Activated naive CD8-positive, alpha-beta T cell treated with anti-CD3 and anti-CD28 coated beads, Interleukin-2, amount 10 ng/mL, durations not matched to agents 7 days and 5 days (primary cell): ENCODE data around the gene RYR1. TPM values are rescaled to one million over a fixed set of nuclear protein-coding genes. Genes with fewer than 3 reads are reported as not detected.
"Not testable (repeated sequence)": the region's sequence is repeated elsewhere in the genome, so short reads cannot be mapped to it uniquely, and the experiment has no call there.

ENCODE experiments used
- ATAC-seq: fragments of 150-1000 bp; cut with Tn5 transposase; one replicate; pipeline ENCODE4 v1.10.0; 2021; ENCODE audit warnings: low read depth, moderate library complexity
- POLR2A ChIA-PET: fragments of 350-600 bp; sonication (Branson Sonifier 250); formaldehyde crosslinking; loops from one replicate; lab custom pipeline; 2021; ENCODE audit warnings: antibody characterized with exemption; lab: Charles Lee
- DNase-seq: peaks from one replicate; pipeline ENCODE4 v3.0.0; 2021
- H3K27ac Mint-ChIP-seq: one replicate; pipeline ENCODE4 v1.8.0; 2022; ENCODE audit warnings: mild to moderate bottlenecking, mixed read lengths
- H3K27me3 Mint-ChIP-seq: one replicate; pipeline ENCODE4 v1.8.0; 2022; ENCODE audit warnings: mild to moderate bottlenecking, moderate library complexity, mixed read lengths
- H3K36me3 Mint-ChIP-seq: one replicate; pipeline ENCODE4 v1.8.0; 2021; ENCODE audit warnings: mild to moderate bottlenecking, mixed read lengths
- H3K4me1 Mint-ChIP-seq: one replicate; pipeline ENCODE4 v1.8.0; 2021; ENCODE audit warnings: mixed read lengths
- H3K4me3 Mint-ChIP-seq: one replicate; pipeline ENCODE4 v1.8.0; 2022; ENCODE audit warnings: mild to moderate bottlenecking, moderate library complexity, mixed read lengths
- H3K9me3 Mint-ChIP-seq: one replicate; pipeline ENCODE4 v1.8.0; 2021; ENCODE audit warnings: mixed read lengths
- total RNA-seq, 2 experiments: library from RNA; stranded (reverse); gene quantifications; one replicate each; pipeline ENCODE4 v1.2.3, GENCODE V29; 2021

RYR1 gene
- total RNA-seq, 2 experiments from 2014 or later: 2.9 to 3.5 TPM

- POLR2A ChIA-PET: interaction anchor here (1.0 to 1.5 kb wide), 2 partner anchors 61 to 62 kb away, joined by 4 read pairs; partner anchors contain the start of genes EIF3K and MAP4K1
- peaks cover 18% of the 10 kb centered on the region for H3K4me1 Mint-ChIP-seq
- H3K27ac Mint-ChIP-seq: no peak overlapping the region
- no peaks in the 10 kb centered on the region for H3K36me3 Mint-ChIP-seq
- H3K9me3 Mint-ChIP-seq: no peaks in the 10 kb centered on the region
- ATAC-seq (peak; percentile 23), DNase-seq (no peak)
- H3K4me3 Mint-ChIP-seq: no peak overlapping the region
- peaks cover 26% of the 10 kb centered on the region for H3K27me3 Mint-ChIP-seq
Measured at GRCh38 chr19:38556521-38557174, 123.2 kb downstream of the RYR1 start.

DNA sequence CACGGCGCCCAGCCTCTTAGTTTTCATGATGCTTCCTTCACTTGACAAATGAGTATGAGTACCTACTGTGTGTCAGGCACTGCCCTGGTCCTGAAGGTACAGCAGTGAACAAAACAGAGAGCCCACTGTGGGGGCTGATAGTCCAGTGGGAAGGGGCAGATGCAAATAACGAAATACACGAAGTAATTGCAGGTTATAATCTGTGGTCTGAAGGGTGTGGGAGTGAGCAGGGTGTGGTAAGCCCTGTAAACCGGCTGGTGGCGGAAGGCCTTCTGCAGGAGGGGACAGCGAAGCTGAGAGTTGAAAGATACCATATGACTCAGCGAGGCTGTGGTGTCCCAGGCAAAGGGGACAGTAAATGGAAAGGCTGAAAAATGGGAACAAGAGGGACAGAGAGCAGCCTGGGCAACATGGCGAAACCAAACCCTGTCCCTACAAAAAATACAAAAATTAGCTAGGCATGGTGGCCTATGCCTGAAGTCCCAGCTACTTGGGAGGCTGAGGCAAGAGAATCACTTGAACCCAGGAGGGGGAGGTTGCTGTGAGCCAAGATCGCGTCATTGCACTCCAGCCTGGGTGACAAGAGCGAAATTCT lies 123.8 kb downstream of the RYR1 start:
- Mint-ChIP-seq H3K27ac (no peak overlapping the region), H3K27me3 (peaks cover 30% of the 10 kb centered on the region), H3K4me3 (no peak overlapping the region), H3K9me3 (no peaks in the 10 kb centered on the region), H3K4me1 (peaks cover 19% of the 10 kb centered on the region), H3K36me3 (no peaks in the 10 kb centered on the region)
- POLR2A ChIA-PET: interaction anchor here (1.0 to 1.5 kb wide), 2 partner anchors 60 to 61 kb away, joined by 4 read pairs; partner anchors contain the start of genes EIF3K and MAP4K1
- ATAC-seq (peak; percentile 50), DNase-seq (no peak)

DNA sequence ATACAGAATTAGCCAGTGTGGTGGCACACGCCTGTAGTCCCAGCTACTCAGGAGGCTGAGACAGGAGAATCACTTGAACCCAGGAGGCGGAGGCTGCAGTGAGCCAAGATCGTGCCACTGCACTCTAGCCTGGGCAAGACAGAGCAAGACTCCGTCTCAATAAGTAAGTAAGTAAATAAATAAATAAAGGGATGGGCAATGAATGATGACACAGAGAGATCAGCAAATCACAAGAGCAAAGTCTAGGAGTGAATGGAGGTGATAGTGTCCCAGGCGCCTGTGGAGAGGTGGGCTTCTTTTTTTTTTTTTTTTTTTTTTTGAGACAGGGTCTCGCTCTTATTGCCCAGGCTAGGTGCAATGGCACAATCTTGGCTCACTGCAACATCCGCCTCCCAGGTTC lies 125.4 kb downstream of the RYR1 start:
- H3K36me3 Mint-ChIP-seq, POLR2A ChIA-PET, ATAC-seq, H3K27ac Mint-ChIP-seq, H3K4me3 Mint-ChIP-seq, H3K9me3 Mint-ChIP-seq, DNase-seq: not testable (repeated sequence)
- Mint-ChIP-seq H3K4me1 (peaks cover 21% of the 10 kb centered on the region), H3K27me3 (peaks cover 39% of the 10 kb centered on the region)

- Mint-ChIP-seq H3K9me3 (no peaks in the 10 kb centered on the region), H3K4me1 (peaks cover 18% of the 10 kb centered on the region), H3K27ac (no peak overlapping the region), H3K4me3 (peak overlapping the region; percentile 19), H3K27me3 (peaks cover 43% of the 10 kb centered on the region), H3K36me3 (no peaks in the 10 kb centered on the region)
- DNase-seq (no peak), ATAC-seq (peak; percentile 52)
- POLR2A ChIA-PET: no interaction called here
Measured at GRCh38 chr19:38559428-38560401, 126.2 kb downstream of the RYR1 start.

DNA sequence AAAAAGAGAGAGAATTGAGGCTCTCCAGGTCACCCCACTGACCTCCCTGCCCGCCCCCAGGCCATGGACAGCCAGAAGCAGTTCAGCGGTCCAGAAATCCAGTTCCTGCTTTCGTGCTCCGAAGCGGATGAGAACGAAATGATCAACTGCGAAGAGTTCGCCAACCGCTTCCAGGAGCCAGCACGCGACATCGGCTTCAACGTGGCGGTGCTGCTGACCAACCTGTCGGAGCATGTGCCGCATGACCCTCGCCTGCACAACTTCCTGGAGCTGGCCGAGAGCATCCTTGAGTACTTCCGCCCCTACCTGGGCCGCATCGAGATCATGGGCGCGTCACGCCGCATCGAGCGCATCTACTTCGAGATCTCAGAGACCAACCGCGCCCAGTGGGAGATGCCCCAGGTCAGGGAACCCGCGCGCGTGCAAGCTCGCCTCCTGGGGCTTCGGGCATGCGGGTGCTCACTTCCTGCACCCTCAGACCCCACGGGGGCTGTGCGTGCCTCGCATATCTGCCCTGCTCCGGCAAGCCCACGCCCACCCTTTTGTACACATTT lies 127.6 kb downstream of the RYR1 start:
- no peak for ATAC-seq
- Mint-ChIP-seq H3K27me3 (peaks cover 48% of the 10 kb centered on the region), H3K27ac (no peak overlapping the region), H3K36me3 (no peaks in the 10 kb centered on the region), H3K9me3 (no peaks in the 10 kb centered on the region), H3K4me3 (no peak overlapping the region), H3K4me1 (peaks cover 18% of the 10 kb centered on the region)
- no peak for DNase-seq
- POLR2A ChIA-PET: no interaction called here

DNA sequence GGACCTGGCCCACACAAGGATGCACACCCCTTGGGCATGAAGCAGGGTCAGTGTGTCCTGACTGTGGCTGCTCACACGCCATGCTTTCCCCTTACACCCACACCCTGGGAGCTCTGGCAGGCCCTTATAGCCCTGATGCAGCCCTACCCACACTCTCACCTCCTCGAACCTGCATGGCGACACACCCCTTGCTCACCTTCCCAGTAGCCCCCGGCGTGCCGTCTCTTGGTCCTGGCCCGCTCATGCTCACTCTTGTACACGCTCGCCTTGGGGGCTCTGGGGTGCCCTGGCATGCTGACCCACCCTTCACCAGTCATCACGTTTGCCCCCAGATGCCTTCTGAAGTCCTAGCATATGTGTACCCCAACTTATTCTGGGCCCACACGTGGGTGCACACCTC lies 128.2 kb downstream of the RYR1 start:
- peaks cover 48% of the 10 kb centered on the region for H3K27me3 Mint-ChIP-seq
- no peaks in the 10 kb centered on the region for H3K36me3 Mint-ChIP-seq
- POLR2A ChIA-PET: no interaction called here
- no peaks in the 10 kb centered on the region for H3K9me3 Mint-ChIP-seq
- peaks cover 18% of the 10 kb centered on the region for H3K4me1 Mint-ChIP-seq
- H3K4me3 Mint-ChIP-seq: no peak overlapping the region
- DNase-seq (no peak), ATAC-seq (no peak)
- no peak overlapping the region for H3K27ac Mint-ChIP-seq

DNA sequence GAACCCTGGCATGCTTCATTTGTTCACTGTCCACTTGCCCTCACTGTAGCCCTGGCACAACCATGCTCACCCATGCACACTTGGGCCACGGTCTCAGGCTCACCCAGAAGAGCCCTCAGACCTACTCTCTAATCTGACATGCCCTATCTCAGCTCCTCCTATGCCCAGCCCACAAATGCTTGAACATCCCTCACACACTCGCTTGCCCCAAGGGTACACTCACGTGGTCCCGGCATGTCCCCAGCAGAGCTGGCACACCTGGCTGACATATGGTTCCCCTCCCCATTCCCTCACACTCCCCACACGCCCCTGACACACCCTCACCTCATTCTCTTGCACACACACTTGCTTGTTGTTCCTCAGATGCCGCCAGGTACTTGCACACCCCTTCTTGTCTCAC lies 128.6 kb downstream of the RYR1 start:
- POLR2A ChIA-PET: no interaction called here
- ATAC-seq (no peak), DNase-seq (no peak)
- peaks cover 48% of the 10 kb centered on the region for H3K27me3 Mint-ChIP-seq
- H3K36me3 Mint-ChIP-seq: no peaks in the 10 kb centered on the region
- no peak overlapping the region for H3K27ac Mint-ChIP-seq
- no peaks in the 10 kb centered on the region for H3K9me3 Mint-ChIP-seq
- no peak overlapping the region for H3K4me3 Mint-ChIP-seq
- peaks cover 16% of the 10 kb centered on the region for H3K4me1 Mint-ChIP-seq

- Mint-ChIP-seq H3K4me1 (peaks cover 13% of the 10 kb centered on the region), H3K9me3 (no peaks in the 10 kb centered on the region), H3K27me3 (peaks cover 48% of the 10 kb centered on the region), H3K4me3 (no peak overlapping the region), H3K27ac (no peak overlapping the region), H3K36me3 (no peaks in the 10 kb centered on the region)
- ATAC-seq (no peak), DNase-seq (no peak)
- POLR2A ChIA-PET: interaction anchor here (0.8 kb wide), 1 partner anchor 15 kb away, joined by 3 read pairs; no protein-coding TSS in a partner anchor
Measured at GRCh38 chr19:38563475-38563874, 130.0 kb downstream of the RYR1 start.

GRCh38 chr19:38564981-38565690 lies 131.6 kb downstream of the RYR1 start:
- Mint-ChIP-seq H3K27ac (no peak overlapping the region), H3K27me3 (peaks cover 48% of the 10 kb centered on the region), H3K4me3 (peak overlapping the region; percentile 64), H3K9me3 (no peaks in the 10 kb centered on the region), H3K4me1 (peaks cover 9% of the 10 kb centered on the region), H3K36me3 (no peaks in the 10 kb centered on the region)
- DNase-seq (peak; percentile 55), ATAC-seq (peak; percentile 48)
- POLR2A ChIA-PET: interaction anchor here (0.5 kb wide), 1 partner anchor 952 kb away, joined by 5 read pairs; no protein-coding TSS in a partner anchor

DNA sequence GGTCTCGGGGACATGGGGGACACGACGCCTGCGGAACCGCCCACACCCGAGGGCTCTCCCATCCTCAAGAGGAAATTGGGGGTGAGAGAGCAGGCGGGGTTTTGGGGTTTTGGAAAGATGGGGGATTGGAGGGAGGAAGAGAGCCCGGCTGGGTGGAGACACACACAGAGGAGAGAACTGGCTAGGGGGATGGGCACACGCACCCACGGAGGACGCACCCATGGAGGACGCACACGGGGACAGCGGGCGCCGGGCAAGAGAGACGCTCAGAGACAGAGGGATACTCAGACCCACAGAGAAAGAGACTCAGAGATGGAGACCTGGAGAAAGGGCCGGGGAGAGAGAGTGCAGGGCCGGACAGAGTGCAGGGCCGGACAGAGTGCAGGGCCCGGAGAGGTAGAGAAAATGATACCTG lies 132.2 kb downstream of the RYR1 start:
- POLR2A ChIA-PET: no interaction called here
- Mint-ChIP-seq H3K9me3 (no peaks in the 10 kb centered on the region), H3K27me3 (peaks cover 48% of the 10 kb centered on the region), H3K4me3 (peak overlapping the region; percentile 64), H3K4me1 (peaks cover 9% of the 10 kb centered on the region), H3K36me3 (no peaks in the 10 kb centered on the region), H3K27ac (no peak overlapping the region)
- no peak for DNase-seq
- no peak for ATAC-seq

DNA sequence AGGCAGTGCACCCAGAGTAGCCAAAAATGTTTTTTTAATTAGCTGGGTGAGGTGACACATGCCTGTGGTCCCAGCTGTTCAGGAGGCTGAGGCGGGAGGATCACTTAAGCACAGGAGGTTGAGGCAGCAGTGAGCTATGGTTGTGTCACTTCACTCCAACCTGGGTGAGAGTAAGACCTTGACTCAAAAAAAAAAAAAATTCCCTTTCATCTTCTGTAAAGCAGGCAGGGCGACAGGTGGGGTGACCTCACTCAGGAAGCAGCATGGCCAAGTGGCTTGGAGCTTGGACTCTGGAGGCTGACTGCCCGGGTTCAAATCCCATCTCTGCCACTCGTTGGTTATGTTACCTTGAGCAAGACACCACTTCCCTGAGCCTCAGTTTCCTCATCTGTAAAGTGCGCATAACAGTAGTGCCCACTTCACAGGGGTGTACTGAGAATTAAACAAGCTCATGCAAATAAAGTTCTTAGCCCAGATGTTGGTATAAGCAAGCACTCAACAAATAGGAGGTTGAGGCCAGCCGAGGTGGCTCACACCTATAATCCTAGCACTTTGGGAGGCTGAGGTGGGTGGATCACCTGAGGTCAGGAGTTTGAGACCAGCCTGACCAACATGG lies 136.0 kb downstream of the RYR1 start:
- no peaks in the 10 kb centered on the region for H3K9me3 Mint-ChIP-seq
- H3K4me1 Mint-ChIP-seq: peaks cover 3% of the 10 kb centered on the region
- no peak overlapping the region for H3K4me3 Mint-ChIP-seq
- peaks cover 24% of the 10 kb centered on the region for H3K27me3 Mint-ChIP-seq
- no peaks in the 10 kb centered on the region for H3K36me3 Mint-ChIP-seq
- no peak for DNase-seq
- ATAC-seq: no peak
- no peak overlapping the region for H3K27ac Mint-ChIP-seq
- POLR2A ChIA-PET: interaction anchor here (0.6 to 1.1 kb wide), 3 partner anchors 46 to 53 kb away, joined by 3 read pairs; partner anchors contain the start of gene MAP4K1

DNA sequence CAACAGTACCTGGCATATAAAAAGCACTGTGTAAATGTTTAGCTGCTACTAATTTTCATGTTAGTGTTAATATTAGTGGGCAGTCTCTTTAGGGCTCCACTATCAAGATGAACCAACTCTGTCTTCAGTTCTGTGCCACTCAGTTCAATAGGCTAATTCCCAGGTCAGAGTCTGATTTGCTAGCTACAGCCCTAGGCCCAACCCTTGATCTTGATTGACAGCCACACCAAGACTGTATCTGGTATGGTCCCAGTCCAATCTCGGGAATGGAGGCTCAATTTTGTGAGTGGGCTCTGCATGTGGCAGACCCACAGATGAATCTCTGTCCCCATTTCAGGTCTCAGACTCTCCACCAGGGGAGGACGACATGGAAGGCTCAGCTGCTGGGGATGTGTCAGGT lies 138.2 kb downstream of the RYR1 start:
- H3K4me3 Mint-ChIP-seq: no peak overlapping the region
- H3K4me1 Mint-ChIP-seq: no peaks in the 10 kb centered on the region
- no peak for DNase-seq

More for the DNA sequence above, 138.2 kb downstream of the RYR1 start:
- H3K27ac Mint-ChIP-seq: no peak overlapping the region
- H3K36me3 Mint-ChIP-seq: no peaks in the 10 kb centered on the region
- peaks cover 10% of the 10 kb centered on the region for H3K27me3 Mint-ChIP-seq
- H3K9me3 Mint-ChIP-seq: no peaks in the 10 kb centered on the region
- POLR2A ChIA-PET: no interaction called here
- no peak for ATAC-seq
